Anterior cingulate cortex (tissue), 58 donors: ENCODE measurements around the gene MBOAT2.

ENCODE experiments used
- DNase-seq, 58 donors: peaks; one replicate each; lab custom pipeline; 2025; lab: John Stamatoyannopoulos, UW

Gene MBOAT2

DNA sequence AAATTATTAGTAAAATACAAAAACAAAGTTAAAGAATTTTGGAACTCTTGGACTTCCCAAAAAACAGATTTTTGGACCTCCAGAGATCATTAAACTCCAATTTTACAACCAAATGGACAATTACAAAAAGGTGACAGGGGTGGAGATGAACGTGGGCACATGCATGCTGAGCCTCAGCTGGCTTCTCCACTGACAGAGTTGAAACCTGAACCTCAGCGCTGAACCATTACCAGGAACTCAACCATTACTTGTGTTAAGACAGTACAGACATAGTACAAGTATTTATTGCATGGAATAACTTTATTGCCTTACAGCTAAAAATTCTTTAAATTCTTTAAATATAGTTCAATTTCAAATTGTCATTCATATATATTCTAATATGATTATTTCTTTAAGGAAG lies 133.0 kb downstream of the MBOAT2 start:
- DNase-seq = no peak

DNA sequence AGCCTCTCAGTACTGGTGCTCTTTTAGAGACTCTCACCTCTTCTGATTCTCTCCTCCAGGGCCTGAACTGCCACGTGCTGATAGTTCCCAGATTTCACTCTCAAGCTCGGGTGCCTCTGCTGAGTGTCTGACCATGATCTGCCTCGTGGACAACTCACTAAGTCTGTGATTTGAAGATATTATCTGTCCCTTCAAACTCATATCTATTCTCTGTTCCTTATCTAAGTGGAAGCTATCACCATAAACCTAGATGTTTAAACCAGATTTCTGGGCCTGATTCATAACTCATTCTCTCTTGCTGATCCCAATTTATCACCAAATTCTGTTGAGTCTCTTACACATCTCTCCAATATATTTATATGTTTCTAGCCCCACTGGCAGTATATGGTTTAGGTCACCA lies 136.1 kb downstream of the MBOAT2 start:
- no peak for DNase-seq

DNA sequence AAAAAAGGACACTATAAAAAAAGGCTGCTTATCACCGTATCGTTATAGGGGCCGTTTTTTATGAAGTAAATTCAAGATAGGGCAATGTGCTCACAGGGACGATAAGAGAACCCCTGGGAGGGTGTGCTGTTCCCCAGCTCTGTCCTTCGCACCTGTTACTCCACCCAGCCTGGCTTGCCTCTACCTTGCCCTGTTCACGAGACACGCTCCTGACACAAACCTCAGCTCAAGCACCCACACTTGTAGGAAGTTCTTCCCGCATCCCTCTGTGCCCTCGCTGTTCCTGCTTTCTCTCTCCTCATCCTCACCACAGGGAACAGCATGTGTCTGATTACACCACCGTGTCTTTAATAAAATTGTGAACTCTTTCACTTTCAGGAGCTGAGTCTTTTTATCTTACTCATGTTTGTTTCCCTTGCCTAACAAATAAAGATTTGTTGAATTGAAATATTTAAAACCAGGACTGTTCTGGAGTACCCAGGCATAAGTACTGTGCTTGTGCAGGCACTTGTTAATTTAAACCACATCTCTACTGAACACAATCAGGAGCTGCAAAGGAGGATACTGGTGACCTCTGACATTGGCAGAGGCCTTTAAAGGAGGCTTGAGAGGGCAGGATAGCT lies 140.0 kb downstream of the MBOAT2 start:
- DNase-seq = no peak

DNA sequence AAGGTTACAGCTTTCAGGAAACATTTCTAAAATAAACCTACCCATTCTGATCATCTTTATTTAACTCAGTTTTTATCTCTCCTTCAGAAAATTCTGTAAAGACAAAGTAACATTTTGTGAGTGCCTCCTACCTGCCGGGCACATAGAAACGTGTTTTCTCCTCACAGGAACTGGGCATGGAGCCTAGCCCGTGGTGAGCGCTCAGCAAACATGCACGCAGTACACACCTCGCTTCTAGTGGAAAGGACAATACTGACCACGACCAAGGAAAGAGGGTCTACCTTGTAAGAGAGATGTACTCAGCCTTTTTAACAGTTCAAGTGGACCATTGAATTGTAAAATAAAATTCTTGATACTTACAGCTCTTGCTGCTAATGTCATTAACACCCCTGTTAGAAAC lies 141.3 kb downstream of the MBOAT2 start:
- no peak for DNase-seq

DNA sequence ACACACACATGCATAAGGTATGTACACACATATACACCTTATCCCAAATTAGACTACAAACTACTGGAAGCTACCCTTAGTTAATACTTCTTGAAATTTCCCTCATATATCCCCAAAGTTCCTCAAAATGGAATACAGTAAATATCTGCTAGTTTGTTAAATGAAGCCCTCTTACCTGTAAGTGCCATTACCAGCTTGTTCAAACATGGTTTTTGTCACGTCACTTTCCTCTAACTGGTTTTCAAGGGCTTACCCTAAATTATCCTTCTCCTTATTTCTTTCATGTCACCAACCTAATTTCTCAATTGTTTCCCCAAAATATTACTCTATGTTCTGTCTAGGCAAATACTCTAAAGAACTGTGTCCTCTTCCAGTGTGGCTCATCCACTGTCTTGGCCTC lies 141.7 kb downstream of the MBOAT2 start:
- no peak for DNase-seq

DNA sequence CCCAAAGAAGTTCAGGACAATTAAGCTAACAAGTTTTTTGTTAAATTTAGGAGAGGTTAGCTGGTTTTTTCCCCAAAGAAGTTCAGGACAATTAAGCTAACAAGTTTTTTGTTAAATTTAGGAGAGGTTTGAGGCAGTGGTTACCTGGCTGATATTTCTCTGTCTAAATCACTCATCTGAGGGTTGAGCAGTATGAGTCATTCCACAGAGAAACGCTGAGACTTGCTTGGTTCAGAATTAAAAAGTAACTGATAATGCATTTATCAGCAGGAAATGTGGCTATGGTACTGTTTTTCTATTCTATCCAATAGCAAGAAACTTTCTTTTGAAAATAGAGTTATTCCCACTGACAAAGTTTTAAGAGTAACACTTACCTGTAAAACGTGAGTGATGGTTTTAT lies 143.2 kb downstream of the MBOAT2 start:
- DNase-seq = no peak

DNA sequence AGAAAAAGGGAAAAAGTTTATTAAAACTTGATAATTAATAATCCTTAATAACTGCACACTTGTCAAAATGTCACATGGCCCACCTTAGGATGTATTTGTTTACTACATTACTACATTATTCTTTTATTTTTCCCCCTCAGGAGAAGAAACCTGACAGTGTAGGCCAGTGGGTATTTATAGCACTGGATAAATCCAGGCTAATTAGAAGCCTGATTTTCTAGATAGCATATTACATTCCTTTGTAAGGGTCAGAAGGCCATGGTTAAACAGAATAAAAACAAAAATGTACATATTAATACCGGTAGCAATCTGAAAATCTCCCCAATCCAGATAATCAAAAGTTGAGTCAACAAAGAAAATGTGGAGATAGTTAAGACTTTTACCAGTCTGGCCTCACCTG lies 144.6 kb downstream of the MBOAT2 start:
- no peak for DNase-seq

DNA sequence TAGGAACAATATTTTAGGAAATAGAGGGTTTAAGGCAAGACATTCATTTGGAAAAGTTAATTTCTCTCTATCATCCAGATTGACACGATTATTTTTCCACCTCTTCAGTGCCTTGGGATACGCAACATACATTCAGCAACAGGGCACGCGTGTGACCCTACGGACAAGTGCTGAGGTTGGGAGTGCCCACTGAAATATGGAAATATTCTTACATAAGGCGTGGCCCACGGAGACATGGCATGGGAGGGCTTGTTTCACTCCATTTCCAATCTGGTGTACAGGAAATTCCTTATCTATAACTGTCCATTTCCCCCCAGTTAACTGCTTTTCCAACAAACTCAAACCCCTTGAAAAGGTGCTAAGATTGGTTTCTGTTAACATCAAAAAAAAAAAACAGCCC lies 145.2 kb downstream of the MBOAT2 start:
- no peak for DNase-seq

DNA sequence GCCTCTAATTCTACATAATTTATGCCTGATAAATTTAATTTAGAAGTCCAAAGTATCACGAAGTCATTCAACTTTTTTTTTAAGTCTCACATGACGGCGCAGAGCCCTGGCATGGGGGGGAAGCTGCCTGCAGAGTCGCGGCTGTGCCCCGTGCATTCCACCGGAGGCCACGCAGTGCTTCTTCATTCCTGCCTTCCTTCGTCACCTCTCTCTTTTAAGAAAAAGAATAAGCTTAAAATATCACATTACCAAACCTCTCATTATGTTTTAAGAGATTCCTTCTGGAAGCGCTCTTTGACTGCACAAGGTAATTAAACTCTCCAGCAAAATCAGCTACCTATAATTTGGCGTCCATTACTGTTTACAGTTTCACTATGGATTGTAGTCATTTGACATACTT lies 145.8 kb downstream of the MBOAT2 start:
- no peak for DNase-seq

DNA sequence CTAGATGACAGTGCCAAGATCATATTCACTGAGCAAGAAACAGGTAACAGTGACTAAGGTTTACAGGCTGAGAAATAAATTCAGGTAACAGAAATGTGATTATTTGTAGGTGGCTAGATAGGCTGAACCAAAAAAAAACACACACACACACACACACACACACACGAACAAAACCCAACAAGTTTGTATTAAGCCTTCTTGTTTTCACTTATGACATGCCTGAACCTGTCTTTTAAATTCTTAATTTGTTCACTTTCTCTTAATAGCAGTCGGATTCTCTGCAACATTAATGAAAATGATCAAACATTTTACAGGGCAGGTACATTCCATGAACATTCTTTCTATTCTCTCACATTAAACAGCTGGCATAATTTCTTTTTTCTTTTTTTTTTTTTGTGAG lies 147.3 kb downstream of the MBOAT2 start:
- no peak for DNase-seq

DNA sequence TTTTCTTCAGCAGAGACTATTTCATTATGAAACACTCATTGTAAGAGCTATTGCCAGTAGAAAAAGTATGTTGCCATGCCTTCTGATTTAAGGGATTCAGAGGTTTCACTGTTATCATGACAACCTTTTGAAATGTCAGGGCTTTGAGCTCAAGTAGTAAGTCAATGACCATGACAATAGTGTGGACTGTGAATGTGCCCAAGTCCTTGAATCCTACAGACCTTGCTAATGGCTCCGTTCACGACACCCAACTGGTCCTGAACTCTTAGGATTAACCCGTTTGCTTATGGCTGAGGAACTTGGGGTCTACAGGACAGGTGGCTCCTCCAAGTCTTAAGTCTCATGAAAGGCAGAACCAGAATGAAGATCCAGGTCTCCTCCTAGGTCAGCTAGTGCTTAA lies 148.5 kb downstream of the MBOAT2 start:
- DNase-seq = no peak

DNA sequence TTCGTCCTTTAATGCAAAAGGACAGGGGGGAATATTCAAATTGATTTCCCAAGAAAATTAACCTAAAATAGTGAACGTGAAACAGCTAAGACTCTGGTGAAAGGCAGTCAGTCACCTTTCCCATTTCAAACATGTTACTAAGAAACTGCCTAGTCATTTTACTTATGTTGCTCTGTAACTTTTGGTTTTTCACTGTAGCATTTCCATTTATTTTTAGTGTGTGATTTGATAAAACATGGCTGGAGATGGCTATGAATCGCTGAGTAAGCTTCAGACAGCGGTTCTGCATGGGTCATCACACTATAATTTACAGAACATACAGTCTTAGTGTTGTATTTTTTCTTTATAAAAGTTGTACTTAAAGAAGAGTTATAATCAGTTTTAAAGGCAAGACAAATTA lies 150.1 kb downstream of the MBOAT2 start:
- no peak for DNase-seq

DNA sequence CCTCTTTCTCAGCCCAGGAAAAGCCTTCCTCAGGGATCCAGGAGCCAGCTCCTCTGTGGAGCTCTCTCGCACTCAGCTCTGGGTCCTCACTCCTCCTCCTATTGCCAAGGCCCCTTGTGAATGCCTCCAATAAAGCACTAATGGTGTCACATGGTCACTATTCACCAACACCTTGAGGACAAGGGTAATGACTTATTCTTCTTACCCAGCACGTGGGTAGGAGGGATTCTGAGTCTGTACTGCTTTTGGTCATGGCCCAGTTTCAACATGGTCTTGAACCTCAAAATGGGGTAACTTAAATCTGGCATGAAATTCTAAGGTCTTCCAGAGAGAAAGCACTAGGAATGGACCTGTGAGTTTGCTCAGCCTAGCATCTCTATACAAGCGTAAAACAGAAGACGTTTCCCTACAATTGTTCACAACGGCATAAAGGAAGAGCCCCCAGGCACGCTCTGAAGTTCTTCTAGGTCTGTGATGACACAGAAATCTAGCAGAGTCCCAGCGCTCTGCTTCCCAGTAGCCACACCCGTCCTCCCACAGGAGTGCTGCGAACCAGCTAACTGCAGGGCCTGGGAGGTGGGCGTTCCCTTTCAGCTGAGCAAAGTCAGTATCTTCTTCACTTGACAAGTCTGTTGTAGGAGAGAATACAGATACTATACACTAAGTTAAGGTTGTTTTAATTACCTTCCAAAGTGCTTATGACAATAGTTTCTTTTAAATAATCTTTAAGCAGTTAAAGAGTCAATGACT lies 151.5 kb downstream of the MBOAT2 start:
- DNase-seq = peak in 13 of 58 donors; percentile 5 to 47 (median 11)

DNA sequence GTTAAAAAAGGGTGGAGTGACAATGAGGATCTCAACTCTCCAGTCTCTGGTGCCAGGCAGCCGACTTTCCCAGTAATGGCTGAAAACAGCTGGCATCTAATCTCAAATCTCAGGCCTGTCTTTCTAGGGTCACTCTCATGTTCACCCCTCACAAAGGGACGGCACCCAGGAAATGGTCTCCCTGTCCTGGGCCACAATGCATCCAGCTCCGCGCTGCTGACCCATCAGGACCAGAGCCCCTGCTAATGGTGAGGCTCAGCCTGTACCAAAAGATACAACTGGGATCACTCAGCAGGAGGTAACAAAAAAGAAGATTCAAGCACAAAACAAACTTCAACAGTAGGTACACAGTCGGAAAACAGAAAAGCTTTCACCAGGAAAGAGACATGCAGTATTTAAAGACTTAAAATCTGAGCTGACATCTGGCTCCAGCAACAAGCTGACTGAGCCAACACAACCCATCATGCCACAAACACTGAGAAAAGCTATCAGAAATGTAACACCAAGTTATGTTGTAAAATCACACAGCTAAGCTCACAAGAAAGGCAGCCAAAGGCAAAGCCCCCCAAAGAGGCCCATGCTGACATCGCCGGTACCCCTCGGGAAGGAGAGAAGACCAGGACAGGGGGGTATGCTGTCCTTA lies 152.5 kb downstream of the MBOAT2 start:
- DNase-seq = no peak

DNA sequence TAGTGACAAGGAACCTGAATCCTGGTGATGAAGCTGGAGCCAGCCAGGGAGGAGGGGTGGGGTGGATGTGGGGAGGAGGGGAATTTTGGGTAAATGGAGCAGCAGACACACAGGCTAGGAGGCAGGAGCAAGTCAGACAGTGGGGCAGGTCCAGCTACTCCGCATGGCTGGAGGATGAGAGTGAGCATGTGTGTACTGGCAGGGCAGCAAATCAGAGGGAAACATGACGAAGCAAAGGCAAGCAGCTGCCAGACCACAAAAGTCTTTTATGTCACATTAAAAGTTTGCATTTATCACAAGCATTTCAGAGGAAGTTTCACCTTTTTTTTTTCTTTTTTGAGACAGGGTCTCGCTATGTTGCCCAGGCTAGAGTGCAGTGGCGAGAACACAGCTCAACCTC lies 154.2 kb downstream of the MBOAT2 start:
- DNase-seq = no peak

DNA sequence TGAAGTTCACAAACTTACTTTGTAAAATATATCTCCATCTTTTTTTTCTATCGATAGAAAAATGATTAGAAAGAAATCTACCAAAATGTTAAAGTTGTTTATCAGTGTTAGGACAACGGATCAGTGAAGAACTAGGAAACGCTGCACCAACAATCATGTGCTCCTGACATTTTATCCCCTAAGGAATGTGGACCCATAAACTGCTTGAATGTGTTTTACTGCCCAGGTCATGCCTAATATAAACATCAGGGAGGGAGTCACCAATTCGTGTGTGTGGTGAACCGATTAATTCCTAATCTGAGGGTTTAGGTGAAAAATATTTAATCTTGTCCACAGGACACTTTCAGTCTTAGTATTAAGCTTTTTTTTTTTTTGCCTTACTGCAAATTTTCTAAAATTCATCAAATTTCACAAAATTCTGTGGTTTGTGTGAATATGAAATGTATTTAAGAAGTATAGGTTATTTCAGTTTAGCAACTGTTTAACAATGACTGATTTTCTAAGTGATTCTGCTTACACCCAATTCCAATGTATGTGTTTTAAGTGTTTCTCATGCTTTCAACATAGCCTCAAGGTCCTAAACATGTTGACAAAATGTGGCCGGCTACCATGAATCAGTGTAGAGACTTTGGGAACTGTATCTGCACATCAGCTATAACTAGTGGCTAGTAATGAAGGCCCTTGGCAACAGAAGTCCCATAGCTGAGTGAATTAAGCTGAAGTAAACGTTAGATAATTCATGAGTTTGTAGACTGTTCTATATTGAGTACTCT lies 155.0 kb downstream of the MBOAT2 start:
- no peak for DNase-seq

DNA sequence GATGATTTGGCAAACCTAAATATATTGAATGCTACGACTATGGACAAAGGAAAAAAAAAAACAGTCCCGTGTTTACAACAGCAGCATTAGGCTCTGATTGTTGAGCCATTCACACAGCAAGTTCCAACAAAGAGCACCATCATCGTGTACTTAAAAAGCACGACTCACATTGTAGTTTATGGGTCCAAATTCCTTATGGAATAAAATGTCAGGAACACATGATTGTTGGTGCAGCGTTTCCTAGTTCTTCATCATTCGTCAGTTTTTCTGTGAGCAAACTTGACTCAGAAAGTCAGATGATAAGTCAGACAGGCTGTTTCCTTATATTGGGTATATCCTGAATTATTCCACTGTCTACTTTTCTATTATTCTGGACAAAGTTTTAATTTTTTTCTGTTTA lies 156.1 kb downstream of the MBOAT2 start:
- no peak for DNase-seq

DNA sequence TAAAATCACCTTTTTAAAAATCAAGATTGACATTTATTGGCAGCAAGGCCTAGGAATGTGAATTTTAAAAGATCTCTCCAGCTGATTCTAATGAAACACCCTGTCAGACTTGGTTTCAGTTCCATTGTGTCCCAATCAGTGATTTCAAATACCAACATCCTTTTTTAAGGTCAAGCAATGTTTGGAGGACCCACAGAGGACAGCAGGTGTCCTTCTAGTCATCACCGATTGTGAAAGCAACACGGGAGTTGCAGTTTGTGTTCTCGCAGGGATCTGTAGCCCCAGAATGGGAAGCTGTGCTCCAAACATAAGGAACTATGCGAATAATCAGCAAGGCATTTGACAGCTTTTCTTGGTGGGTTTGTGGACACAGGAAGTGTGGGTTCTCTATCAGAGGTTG lies 161.6 kb downstream of the MBOAT2 start:
- DNase-seq = no peak

DNA sequence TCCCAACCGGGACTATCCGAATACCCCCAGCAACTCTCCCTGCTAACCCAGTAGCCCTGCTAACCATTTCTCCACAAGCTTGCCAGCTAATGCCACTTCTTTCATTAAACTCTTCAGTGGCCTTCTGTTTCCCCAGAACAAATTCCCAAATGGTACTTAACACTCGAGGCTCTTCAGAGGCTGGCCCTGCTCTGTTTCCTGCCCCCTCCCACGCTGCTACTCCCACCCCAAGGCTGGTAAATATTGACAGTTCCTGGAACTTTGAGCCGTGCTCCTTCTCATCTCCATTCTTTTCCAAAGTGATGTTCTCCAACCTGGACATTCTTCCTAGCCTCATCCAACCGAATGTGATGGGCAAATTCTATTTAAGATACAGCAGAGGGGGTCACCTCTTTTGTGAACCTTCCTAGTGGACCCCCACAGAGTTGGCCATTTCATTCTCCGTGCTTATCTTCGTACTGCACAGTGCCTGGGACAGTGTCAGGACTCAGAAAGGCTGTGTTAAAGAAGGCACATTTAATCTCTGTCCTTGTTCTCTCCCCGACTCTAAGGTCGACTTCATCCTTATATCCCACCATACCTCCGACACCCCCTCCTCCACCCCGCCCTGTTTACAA lies 162.9 kb downstream of the MBOAT2 start:
- no peak for DNase-seq

DNA sequence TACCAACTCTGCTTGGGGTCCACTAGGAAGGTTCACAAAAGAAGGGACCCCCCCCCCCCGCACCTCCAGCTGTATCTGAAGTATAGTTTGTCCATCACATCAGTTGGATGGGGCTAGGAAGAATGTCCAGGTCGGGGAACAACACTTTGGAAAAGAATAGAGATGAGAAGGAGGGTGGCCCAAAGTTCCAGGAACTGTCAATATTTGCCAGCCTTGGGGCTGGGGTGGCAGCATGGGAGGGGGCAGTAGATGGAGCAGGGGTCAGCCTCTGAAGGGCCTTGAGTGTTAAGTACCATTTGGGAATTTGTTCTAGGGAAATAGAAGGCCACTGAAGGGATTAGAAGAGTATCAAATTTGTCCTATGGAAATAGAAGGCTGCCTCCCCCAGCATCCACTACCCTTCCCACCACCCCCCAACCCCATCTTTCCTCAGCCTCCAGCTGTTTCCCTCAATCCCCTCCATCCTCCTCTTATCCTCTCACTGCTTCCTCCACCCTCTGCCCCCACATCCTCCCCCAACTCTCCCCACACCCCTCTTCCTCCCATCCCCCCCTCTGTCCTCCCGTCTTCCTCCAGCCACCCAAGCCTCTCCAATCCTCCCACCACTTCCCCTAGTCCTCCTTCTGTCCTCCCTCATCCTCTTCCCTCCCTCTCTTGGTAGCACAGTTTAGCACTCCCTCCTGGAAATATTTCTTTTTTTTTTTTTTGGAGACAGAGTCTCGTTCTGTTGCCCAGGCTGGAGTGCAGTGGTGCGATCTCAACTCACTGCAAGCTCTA lies 164.1 kb downstream of the MBOAT2 start:
- no peak for DNase-seq
